Spleen (tissue), 7 donors: ENCODE results near the gene VTI1A.

Experiments
- CTCF ChIP-seq, 11 experiments: fragments of 200-600 bp in 7 of 11; fragments of 450-650 bp in 4 of 11; sonication (generic) in 4 of 11; IDR thresholded peaks in 8 of 11; conservative IDR thresholded peaks in 3 of 11; 1 replicate in 7 of 11; 2 replicates in 4 of 11; pipeline versions ENCODE4 v1.4.0 to v1.8.0; 2016 to 2021; ENCODE audit warnings: antibody characterized with exemption in 11 of 11, inconsistent platforms in 4 of 11, mild to moderate bottlenecking in 1 of 11
- POLR2AphosphoS5 ChIP-seq, 3 donors: sonication (generic); formaldehyde crosslinking; IDR thresholded peaks; one replicate each; pipeline ENCODE4 v1.5.1; 2017; ENCODE audit warnings: antibody characterized with exemption in 3 of 3
- donor health status: DM: no; HTN: no; CAD: no; lungs with moderate emphysema.
- donor health status: DM: no; HTN: no; CAD: no.
- donor health status: DM: no; HTN: no; CAD: no.

- TF ChIP-seq POLR2AphosphoS5 (IDR thresholded peaks at IDR 0.05) (no peak), CTCF (IDR thresholded peaks at IDR 0.05 in 8 of 11, conservative IDR thresholded peaks at IDR 0.05 in 3 of 11) (no peak)
Measured at GRCh38 chr10:112795067-112795466, 348.1 kb downstream of the VTI1A start.
